ENCODE results near the gene SPARCL1.
"Not testable (repeated sequence)": the region's sequence is repeated elsewhere in the genome, so short reads cannot be mapped to it uniquely, and the experiment has no call there.

The SPARCL1 gene

GRCh38 chr4:87433342-87433741, 95.8 kb downstream of the SPARCL1 start:
- no peak for DNase-seq

GRCh38 chr4:87430038-87430437, 99.1 kb downstream of the SPARCL1 start:
- no peak for DNase-seq

- no peak for DNase-seq
Observed at GRCh38 chr4:87428979-87429378, 100.2 kb downstream of the SPARCL1 start.

GRCh38 chr4:87427518-87427868, 101.7 kb downstream of the SPARCL1 start:
- DNase-seq, result no peak

- no peak for DNase-seq
Observed at GRCh38 chr4:87426865-87427517, 102.2 kb downstream of the SPARCL1 start.

- DNase-seq, result no peak
Observed at GRCh38 chr4:87425711-87426110, 103.5 kb downstream of the SPARCL1 start.

GRCh38 chr4:87424099-87424543, 105.1 kb downstream of the SPARCL1 start:
- DNase-seq, result not testable (repeated sequence)

Measured in suppressor macrophage treated with lipopolysaccharide for 1 hour (primary cell).